Osteoblast (primary cell): ENCODE data around the gene ARSA. TPM values are rescaled to one million over a fixed set of nuclear protein-coding genes. Genes with fewer than 3 reads are reported as not detected.

Experiments
- DNase-seq: peaks from one replicate; pipeline ENCODE4 v3.0.0; 2011; ENCODE audit warnings: low spot score, mixed read lengths; ENCODE audit not compliant: insufficient read length; ENCODE audit errors: missing footprints
- H2AFZ ChIP-seq: 2 replicates; pipeline ENCODE4 v1.6.0; 2011; ENCODE audit warnings: mild to moderate bottlenecking, low read length
- H3K27ac ChIP-seq: 2 replicates; pipeline ENCODE4 v1.5.1; 2011; ENCODE audit warnings: mild to moderate bottlenecking, low read depth, low read length, moderate library complexity
- H3K27me3 ChIP-seq: 2 replicates; pipeline ENCODE4 v1.6.0; 2012; ENCODE audit warnings: mild to moderate bottlenecking, control low read depth, inconsistent platforms, low read length, moderate library complexity; ENCODE audit not compliant: insufficient read depth
- H3K36me3 ChIP-seq: 2 replicates; pipeline ENCODE4 v1.5.1; 2011; ENCODE audit warnings: mild to moderate bottlenecking, low read length, control low read depth, moderate library complexity; ENCODE audit not compliant: insufficient read depth
- H3K4me1 ChIP-seq: 2 replicates; pipeline ENCODE4 v1.5.1; 2011; ENCODE audit warnings: mild to moderate bottlenecking, low read length, control low read depth, moderate library complexity; ENCODE audit not compliant: insufficient read depth
- H3K4me2 ChIP-seq: 2 replicates; pipeline ENCODE4 v1.6.0; 2011; ENCODE audit warnings: mild to moderate bottlenecking, low read length; ENCODE audit not compliant: insufficient read depth
- H3K4me3 ChIP-seq: fragments of 200-600 bp; sonication (generic); 3 replicates; pipeline ENCODE4 v1.5.1; 2012; ENCODE audit warnings: mild to moderate bottlenecking, low read length, inconsistent platforms; ENCODE audit not compliant: insufficient read depth
- H3K79me2 ChIP-seq: 2 replicates; pipeline ENCODE4 v1.6.0; 2012; ENCODE audit warnings: mild to moderate bottlenecking, low read length, control low read depth, inconsistent platforms; ENCODE audit not compliant: insufficient read depth
- H3K9me3 ChIP-seq: 2 replicates; pipeline ENCODE4 v1.5.1; 2011; ENCODE audit warnings: low read depth, low read length, control low read depth
- H4K20me1 ChIP-seq: 2 replicates; pipeline ENCODE4 v1.6.0; 2012; ENCODE audit warnings: mild to moderate bottlenecking, low read length, control low read depth; ENCODE audit not compliant: insufficient read depth
- total RNA-seq: library from RNA; depleted of rRNA; stranded (reverse); fragments of >200 nt; gene quantifications from 2 replicates; pipeline ENCODE4 v1.2.3, GENCODE V29; 2012
- TF ChIP-seq, protein P1 (sequence below): IDR thresholded peaks from 2 replicates; pipeline ENCODE4 v1.5.1; 2011; ENCODE audit warnings: mild to moderate bottlenecking, low read depth, low read length, moderate library complexity; ENCODE audit errors: extremely low read depth

Gene ARSA
- total RNA-seq, 1 donor = 38.4 TPM

DNA sequence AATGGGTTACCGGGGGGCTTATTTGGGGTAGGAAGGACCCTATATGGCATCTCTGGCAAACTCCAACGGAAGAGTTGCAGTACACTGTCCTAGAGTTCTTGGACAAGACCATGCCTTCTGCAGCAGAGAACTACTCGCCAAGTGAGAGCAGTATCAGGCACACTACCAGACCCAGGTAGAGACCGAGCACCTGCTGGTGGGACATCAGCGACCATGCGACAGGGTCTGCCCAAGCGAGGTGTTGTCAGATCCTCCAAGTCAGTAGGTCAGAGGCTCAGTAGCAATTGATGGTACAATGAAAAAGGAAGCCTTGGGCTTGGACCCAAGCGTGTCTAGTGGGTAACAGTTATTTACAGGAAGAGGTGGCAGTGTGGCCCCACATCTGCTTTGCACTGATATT is 42.2 kb downstream of the ARSA start:
- H3K36me3 ChIP-seq = no peaks in the 10 kb centered on the region
- peaks cover 14% of the 10 kb centered on the region for H3K4me1 ChIP-seq
- H3K4me2 ChIP-seq = no peak overlapping the region
- peaks cover 2% of the 10 kb centered on the region for H3K27me3 ChIP-seq
- TF ChIP-seq, protein P1, sequence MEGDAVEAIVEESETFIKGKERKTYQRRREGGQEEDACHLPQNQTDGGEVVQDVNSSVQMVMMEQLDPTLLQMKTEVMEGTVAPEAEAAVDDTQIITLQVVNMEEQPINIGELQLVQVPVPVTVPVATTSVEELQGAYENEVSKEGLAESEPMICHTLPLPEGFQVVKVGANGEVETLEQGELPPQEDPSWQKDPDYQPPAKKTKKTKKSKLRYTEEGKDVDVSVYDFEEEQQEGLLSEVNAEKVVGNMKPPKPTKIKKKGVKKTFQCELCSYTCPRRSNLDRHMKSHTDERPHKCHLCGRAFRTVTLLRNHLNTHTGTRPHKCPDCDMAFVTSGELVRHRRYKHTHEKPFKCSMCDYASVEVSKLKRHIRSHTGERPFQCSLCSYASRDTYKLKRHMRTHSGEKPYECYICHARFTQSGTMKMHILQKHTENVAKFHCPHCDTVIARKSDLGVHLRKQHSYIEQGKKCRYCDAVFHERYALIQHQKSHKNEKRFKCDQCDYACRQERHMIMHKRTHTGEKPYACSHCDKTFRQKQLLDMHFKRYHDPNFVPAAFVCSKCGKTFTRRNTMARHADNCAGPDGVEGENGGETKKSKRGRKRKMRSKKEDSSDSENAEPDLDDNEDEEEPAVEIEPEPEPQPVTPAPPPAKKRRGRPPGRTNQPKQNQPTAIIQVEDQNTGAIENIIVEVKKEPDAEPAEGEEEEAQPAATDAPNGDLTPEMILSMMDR = no peak
- DNase-seq = peak; percentile 23
- no peak overlapping the region for H3K4me3 ChIP-seq
- H4K20me1 ChIP-seq = no peaks in the 10 kb centered on the region
- no peak overlapping the region for H3K27ac ChIP-seq
- peaks cover 13% of the 10 kb centered on the region for H3K79me2 ChIP-seq
- H2AFZ ChIP-seq = no peak overlapping the region
- H3K9me3 ChIP-seq = no peaks in the 10 kb centered on the region

DNA sequence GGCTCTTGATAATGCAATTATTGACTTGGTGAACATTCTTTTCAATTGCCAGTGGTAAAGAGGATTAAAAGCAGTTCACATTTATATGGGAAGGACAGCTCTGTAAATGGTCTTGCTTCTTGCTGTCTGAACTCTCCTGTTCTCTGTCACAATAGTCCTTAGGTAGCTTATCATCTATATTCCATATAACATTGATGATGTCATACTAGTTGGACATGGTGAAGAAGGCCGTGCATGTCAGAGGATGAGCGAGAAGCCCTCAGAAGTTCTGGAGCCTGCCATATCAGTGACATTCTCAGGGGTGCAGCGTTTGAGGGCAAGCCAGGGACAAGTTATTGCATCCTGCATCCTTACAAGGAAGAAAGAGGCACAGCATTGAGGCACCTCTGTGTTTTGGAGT is 42.7 kb downstream of the ARSA start:
- H3K9me3 ChIP-seq = no peaks in the 10 kb centered on the region
- H3K27me3 ChIP-seq = no peaks in the 10 kb centered on the region
- H3K4me2 ChIP-seq = no peak overlapping the region
- peak; percentile 8 for DNase-seq
- peaks cover 13% of the 10 kb centered on the region for H3K79me2 ChIP-seq
- no peak overlapping the region for H3K27ac ChIP-seq
- H3K36me3 ChIP-seq = peaks cover 2% of the 10 kb centered on the region
- peaks cover 14% of the 10 kb centered on the region for H3K4me1 ChIP-seq
- no peak overlapping the region for H2AFZ ChIP-seq
- no peak overlapping the region for H3K4me3 ChIP-seq
- TF ChIP-seq, protein P1 = no peak
- H4K20me1 ChIP-seq = no peaks in the 10 kb centered on the region

DNA sequence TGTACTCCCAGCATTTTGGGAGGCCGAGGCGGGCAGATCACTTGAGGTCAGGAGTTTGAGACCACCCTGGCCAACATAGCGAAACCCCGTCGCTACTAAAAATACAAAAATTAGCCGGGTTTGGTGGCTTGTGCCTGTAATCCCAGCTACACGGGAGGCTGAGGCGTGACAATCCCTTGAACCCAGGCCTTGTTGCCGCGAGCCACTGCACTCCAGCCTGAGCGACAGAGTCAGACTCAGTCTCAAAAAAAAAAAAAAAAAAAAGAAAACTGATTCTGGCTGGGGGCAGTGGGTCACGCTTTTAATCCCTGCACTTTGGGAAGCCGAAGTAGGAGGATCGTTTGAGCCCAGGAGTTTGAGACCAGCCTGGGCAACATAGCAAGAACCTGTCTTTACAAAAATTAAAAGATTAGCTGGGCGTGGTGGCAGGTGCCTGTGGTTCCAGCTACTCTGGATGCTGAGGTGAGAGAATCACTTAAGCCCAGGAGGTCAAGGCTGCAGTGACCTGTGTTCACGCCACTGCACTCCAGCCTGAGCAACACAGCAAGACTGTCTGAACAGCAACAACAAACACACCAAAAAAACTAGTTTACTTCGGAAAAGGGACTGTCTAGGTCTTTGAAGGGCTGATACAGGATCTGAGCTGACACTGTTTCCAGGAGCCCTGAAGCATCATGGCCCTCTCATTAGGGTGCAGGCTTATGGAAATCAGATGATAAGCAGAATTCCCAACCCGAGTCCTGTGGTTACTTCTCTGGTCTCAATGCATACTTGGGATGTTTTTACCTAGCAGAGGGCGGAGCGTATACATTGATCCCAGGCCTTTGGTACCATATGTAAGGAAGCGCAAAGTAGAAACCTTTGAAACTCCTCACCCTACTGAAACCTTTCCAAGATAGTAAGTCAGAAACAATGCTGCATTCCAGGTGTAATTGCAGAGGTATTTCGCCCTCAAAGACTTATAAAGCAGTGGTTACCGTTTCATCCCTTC is 43.6 kb downstream of the ARSA start:
- Histone ChIP-seq H2AFZ (no peak overlapping the region), H3K9me3 (no peaks in the 10 kb centered on the region), H3K4me3 (no peak overlapping the region), H3K79me2 (peaks cover 13% of the 10 kb centered on the region), H4K20me1 (no peaks in the 10 kb centered on the region), H3K36me3 (peaks cover 7% of the 10 kb centered on the region), H3K27ac (no peak overlapping the region), H3K4me1 (peaks cover 14% of the 10 kb centered on the region), H3K27me3 (no peaks in the 10 kb centered on the region), H3K4me2 (no peak overlapping the region)
- TF ChIP-seq, protein P1 = no peak
- no peak for DNase-seq

DNA sequence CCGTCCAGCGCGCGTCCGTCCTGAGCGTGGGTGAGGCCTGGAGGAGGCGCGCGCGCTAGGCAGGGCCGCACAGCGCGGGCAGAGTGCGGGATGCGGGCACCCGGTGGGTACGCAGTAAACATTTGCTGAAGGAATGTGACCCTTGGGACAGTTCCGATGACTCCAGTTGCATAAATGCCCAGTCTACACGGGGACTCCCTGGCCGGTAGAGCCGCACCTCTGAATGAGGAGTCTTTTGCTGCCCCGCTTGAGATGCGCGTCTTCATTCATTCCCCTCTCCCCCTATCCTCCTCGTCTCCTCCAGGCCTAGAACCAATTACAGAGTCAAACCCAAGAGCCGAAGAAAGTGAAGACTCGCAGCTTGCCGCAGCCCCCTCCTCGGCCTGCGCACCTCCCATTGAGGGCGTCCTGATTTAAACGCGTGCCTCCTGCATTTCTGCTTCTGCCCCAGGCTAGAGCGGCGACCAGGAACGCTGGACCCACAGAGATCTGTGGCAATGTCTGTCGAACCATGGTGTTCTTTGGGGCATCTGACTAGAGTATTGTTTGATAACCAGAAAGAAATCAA is 44.6 kb downstream of the ARSA start:
- no peak for DNase-seq
- TF ChIP-seq, protein P1 = no peak
- Histone ChIP-seq H2AFZ (peak overlapping the region; percentile 91), H4K20me1 (no peaks in the 10 kb centered on the region), H3K4me3 (peak overlapping the region; percentile 94), H3K27me3 (no peaks in the 10 kb centered on the region), H3K79me2 (peaks cover 13% of the 10 kb centered on the region), H3K36me3 (peaks cover 7% of the 10 kb centered on the region), H3K4me2 (peak overlapping the region; percentile 98), H3K9me3 (no peaks in the 10 kb centered on the region), H3K27ac (peak overlapping the region; percentile 33), H3K4me1 (peaks cover 20% of the 10 kb centered on the region)
